KMS-11 (cell line): ENCODE measurements around the gene GTF2IRD1.

Experiments
- H2AFZ ChIP-seq: fragments of 200-600 bp; sonication (generic); 2 replicates; pipeline ENCODE4 v1.6.1; 2016; ENCODE audit warnings: antibody characterized with exemption, mixed run types, low read depth
- H3K27ac ChIP-seq: fragments of 200-600 bp; sonication (generic); 2 replicates; pipeline ENCODE4 v1.6.1; 2016; ENCODE audit warnings: mild to moderate bottlenecking, mixed run types
- H3K27me3 ChIP-seq: fragments of 200-600 bp; sonication (generic); 2 replicates; pipeline ENCODE4 v1.6.1; 2017; ENCODE audit warnings: mild to moderate bottlenecking, low read depth, mixed run types, moderate library complexity; ENCODE audit not compliant: insufficient read depth
- H3K36me3 ChIP-seq: fragments of 200-600 bp; sonication (generic); 2 replicates; pipeline ENCODE4 v1.6.1; 2017; ENCODE audit warnings: mild to moderate bottlenecking, mixed run types; ENCODE audit not compliant: insufficient read depth
- H3K4me1 ChIP-seq: fragments of 200-600 bp; sonication (generic); 2 replicates; pipeline ENCODE4 v1.6.1; 2016; ENCODE audit warnings: mild to moderate bottlenecking, low read depth, mixed run types; ENCODE audit not compliant: poor library complexity, severe bottlenecking
- H3K4me2 ChIP-seq: fragments of 200-600 bp; sonication (generic); 2 replicates; pipeline ENCODE4 v1.7.0; 2016; ENCODE audit warnings: mild to moderate bottlenecking, mixed run types
- H3K4me3 ChIP-seq: fragments of 200-600 bp; sonication (generic); IDR thresholded peaks from 2 replicates; pipeline ENCODE4 v1.6.1; 2017; ENCODE audit warnings: low read depth, low read length, mixed read lengths; ENCODE audit not compliant: insufficient read depth
- H3K79me2 ChIP-seq: fragments of 200-600 bp; sonication (generic); 2 replicates; pipeline ENCODE4 v1.6.1; 2016; ENCODE audit warnings: low read depth, mixed run types; ENCODE audit not compliant: insufficient read depth
- H3K9ac ChIP-seq: fragments of 200-600 bp; sonication (generic); 2 replicates; pipeline ENCODE4 v1.6.1; 2016; ENCODE audit warnings: mild to moderate bottlenecking, mixed run types
- H4K20me1 ChIP-seq: fragments of 200-600 bp; sonication (generic); 2 replicates; pipeline ENCODE4 v1.6.1; 2016; ENCODE audit warnings: mild to moderate bottlenecking, mixed run types; ENCODE audit not compliant: insufficient read depth
- TF ChIP-seq, protein P1 (sequence below): fragments of 200-600 bp; sonication (generic); conservative IDR thresholded peaks from 2 replicates; pipeline ENCODE4 v1.6.1; 2017; ENCODE audit warnings: low read depth, mild to moderate bottlenecking, antibody characterized with exemption, low read length, moderate library complexity, mixed read lengths

Gene GTF2IRD1

DNA sequence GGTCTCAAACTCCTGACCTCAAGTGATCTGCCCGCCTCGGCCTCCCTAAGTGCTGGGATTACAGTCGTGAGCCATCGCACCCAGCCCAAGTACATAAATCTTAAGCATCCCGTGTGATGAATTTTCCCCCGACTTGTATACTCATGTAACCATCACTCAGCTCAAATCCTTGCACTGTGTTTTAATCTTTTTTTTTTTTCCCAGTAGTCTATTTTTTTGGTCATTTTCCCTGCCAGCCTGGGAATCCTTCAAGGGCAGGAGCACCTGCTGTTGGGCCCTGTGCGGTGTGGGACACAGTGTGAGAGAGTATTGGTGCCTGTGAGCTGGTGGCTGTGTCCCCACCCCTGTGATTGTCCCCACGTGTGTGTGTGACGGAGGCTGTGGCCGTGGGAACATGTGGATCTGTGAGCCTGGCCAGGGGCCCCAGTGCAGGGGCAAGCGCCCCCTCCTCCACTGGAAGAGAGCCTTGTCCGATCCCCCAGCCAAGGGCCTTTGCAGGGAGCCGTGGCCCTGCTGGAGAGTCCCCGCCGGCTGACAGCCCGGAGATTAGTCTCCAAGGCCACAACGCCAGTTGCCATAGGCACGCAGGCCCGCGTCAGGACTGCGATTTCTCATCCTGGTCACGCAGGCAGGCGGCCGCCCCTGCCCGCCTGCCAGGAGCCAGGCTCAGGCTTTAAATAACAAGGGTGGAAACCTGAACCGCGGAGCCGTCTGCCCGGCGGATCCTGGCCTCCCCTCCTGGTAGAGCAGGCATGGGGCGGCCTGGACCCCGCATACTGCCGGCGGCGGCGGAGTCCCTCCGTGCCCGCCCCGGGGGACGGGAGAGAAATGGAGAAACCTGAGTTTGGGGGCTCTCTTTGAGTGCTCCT lies 26.5 kb downstream of the GTF2IRD1 start:
- TF ChIP-seq, protein P1, sequence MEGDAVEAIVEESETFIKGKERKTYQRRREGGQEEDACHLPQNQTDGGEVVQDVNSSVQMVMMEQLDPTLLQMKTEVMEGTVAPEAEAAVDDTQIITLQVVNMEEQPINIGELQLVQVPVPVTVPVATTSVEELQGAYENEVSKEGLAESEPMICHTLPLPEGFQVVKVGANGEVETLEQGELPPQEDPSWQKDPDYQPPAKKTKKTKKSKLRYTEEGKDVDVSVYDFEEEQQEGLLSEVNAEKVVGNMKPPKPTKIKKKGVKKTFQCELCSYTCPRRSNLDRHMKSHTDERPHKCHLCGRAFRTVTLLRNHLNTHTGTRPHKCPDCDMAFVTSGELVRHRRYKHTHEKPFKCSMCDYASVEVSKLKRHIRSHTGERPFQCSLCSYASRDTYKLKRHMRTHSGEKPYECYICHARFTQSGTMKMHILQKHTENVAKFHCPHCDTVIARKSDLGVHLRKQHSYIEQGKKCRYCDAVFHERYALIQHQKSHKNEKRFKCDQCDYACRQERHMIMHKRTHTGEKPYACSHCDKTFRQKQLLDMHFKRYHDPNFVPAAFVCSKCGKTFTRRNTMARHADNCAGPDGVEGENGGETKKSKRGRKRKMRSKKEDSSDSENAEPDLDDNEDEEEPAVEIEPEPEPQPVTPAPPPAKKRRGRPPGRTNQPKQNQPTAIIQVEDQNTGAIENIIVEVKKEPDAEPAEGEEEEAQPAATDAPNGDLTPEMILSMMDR, result no peak
- H4K20me1 ChIP-seq, result no peaks in the 10 kb centered on the region
- H3K9ac ChIP-seq, result no peak overlapping the region

DNA sequence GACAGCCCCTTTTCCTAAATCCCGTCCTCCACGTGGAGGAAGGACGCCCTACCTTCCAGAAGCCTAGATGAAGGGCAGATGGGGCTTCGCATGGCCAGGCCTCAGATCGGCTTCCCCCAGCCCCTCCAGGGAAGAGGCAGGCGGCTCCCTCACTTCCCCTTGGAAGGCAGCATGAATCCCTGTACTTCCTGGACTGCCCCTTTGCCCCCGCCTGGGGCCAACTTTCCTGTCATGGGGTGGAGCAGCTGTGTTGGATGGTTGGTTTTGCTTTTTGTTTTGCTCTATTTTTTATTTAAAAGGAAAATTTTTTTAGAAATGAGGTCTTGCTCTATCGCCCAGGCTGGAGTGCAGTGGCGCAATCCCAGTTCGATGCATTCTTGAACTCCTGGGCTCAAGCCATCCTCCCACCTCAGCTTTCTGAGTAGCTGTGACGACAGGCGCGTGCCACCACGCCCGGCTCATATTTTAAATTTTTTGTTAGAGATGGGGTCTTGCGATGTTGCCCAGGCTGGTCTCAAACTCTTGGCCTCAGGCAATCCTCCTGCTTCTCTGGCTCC lies 27.2 kb downstream of the GTF2IRD1 start:
- Histone ChIP-seq H3K79me2 (no peaks in the 10 kb centered on the region), H3K4me2 (no peak overlapping the region), H2AFZ (no peak overlapping the region), H3K27ac (no peak overlapping the region), H3K36me3 (no peaks in the 10 kb centered on the region), H3K9ac (no peak overlapping the region), H4K20me1 (no peaks in the 10 kb centered on the region), H3K27me3 (no peaks in the 10 kb centered on the region), H3K4me3 (no peak overlapping the region), H3K4me1 (no peaks in the 10 kb centered on the region)
- TF ChIP-seq, protein P1, result no peak

More for the DNA sequence above, 26.5 kb downstream of the GTF2IRD1 start:
- Histone ChIP-seq H2AFZ (no peak overlapping the region), H3K27ac (no peak overlapping the region), H3K4me1 (no peaks in the 10 kb centered on the region), H3K36me3 (no peaks in the 10 kb centered on the region), H3K27me3 (no peaks in the 10 kb centered on the region), H3K4me3 (no peak overlapping the region), H3K4me2 (no peak overlapping the region), H3K79me2 (no peaks in the 10 kb centered on the region)

DNA sequence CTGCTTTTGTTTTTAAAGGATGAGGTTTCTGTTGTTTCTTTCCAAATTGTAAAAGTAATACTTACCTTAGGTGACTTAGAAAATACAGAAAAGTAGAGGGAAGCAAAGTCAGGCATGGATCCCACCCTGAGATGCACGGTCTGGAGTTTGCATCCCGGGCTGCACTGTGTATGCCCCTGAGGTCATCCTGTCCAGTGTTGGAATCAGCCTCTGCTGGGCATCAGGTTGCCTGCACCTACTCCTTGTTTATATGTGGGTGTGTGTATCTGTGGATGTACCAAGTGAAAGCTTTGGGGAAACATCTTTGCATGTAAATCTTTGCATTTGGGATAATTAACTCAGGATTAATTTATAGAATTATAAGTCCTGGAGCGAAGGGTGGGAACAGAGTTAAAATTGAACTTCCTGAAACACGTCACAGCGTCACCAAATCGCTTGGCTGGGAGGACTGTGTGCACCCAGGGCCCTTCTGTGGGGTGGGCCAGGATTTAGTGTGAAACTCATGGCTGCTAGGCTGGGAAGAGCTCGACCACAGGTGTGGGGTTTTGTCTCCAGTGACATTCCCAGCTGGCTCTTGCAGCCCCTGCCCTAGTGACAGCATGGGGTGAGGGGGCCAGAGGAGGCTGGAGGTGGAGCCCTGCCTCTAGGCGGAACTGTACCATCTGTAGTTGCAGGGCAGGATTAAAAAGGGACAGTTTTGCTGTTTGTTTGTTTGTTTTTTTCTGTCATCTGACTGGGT lies 27.9 kb downstream of the GTF2IRD1 start:
- no peaks in the 10 kb centered on the region for H3K27me3 ChIP-seq
- H3K36me3 ChIP-seq, result no peaks in the 10 kb centered on the region
- TF ChIP-seq, protein P1, result no peak
- no peak overlapping the region for H3K9ac ChIP-seq
- H3K27ac ChIP-seq, result no peak overlapping the region
- no peaks in the 10 kb centered on the region for H4K20me1 ChIP-seq
- no peak overlapping the region for H3K4me3 ChIP-seq
- H3K4me1 ChIP-seq, result no peaks in the 10 kb centered on the region
- H3K4me2 ChIP-seq, result no peak overlapping the region
- no peaks in the 10 kb centered on the region for H3K79me2 ChIP-seq
- H2AFZ ChIP-seq, result no peak overlapping the region

DNA sequence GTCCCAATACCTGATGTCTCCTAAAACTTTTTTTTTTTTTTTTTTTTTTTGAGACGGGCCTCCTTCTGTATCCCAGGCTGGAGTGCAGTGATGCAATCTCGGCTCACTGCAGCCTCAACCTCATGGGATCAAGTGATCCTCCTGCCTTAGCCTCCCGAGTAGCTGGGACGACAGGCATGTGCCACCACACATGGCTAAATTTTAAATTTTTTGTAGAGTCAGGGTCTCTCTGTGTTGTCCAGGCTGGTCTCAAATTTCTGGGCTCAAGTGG lies 28.4 kb downstream of the GTF2IRD1 start:
- H3K79me2 ChIP-seq, result no peaks in the 10 kb centered on the region
- no peak overlapping the region for H3K27ac ChIP-seq
- H3K4me3 ChIP-seq, result no peak overlapping the region
- no peak overlapping the region for H3K4me2 ChIP-seq
- H3K36me3 ChIP-seq, result no peaks in the 10 kb centered on the region
- H3K4me1 ChIP-seq, result no peaks in the 10 kb centered on the region
- TF ChIP-seq, protein P1, result no peak
- H2AFZ ChIP-seq, result no peak overlapping the region
- H4K20me1 ChIP-seq, result no peaks in the 10 kb centered on the region
- H3K27me3 ChIP-seq, result no peaks in the 10 kb centered on the region
- H3K9ac ChIP-seq, result no peak overlapping the region
